ENCODE data around the gene CPED1. TPM values are rescaled to one million over a fixed set of nuclear protein-coding genes. Genes with fewer than 3 reads are reported as not detected.

The CPED1 gene
- total RNA-seq, 1 donor from 2014 or later: 27.3 TPM

- Histone ChIP-seq H3K9me3 (no peaks in the 10 kb centered on the region), H3K36me3 (no peaks in the 10 kb centered on the region), H3K27me3 (no peaks in the 10 kb centered on the region), H3K4me3 (no peak overlapping the region), H3K27ac (no peak overlapping the region), H3K4me1 (no peaks in the 10 kb centered on the region)
- no peak for DNase-seq (ENCODE audit: extremely low spot score in 2 of 2)
- intact Hi-C loops (cut with DNase I): no loop called here
- no peak for TF ChIP-seq POLR2A (IDR thresholded peaks at IDR 0.05)
- TF ChIP-seq POLR2AphosphoS5 (IDR thresholded peaks at IDR 0.05; ENCODE audit: insufficient read depth in 1 of 2, low read depth in 1 of 2): no peak
- TF ChIP-seq, protein P1, sequence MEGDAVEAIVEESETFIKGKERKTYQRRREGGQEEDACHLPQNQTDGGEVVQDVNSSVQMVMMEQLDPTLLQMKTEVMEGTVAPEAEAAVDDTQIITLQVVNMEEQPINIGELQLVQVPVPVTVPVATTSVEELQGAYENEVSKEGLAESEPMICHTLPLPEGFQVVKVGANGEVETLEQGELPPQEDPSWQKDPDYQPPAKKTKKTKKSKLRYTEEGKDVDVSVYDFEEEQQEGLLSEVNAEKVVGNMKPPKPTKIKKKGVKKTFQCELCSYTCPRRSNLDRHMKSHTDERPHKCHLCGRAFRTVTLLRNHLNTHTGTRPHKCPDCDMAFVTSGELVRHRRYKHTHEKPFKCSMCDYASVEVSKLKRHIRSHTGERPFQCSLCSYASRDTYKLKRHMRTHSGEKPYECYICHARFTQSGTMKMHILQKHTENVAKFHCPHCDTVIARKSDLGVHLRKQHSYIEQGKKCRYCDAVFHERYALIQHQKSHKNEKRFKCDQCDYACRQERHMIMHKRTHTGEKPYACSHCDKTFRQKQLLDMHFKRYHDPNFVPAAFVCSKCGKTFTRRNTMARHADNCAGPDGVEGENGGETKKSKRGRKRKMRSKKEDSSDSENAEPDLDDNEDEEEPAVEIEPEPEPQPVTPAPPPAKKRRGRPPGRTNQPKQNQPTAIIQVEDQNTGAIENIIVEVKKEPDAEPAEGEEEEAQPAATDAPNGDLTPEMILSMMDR (IDR thresholded peaks at IDR 0.05): no peak
These were observed 168.8 kb downstream of the CPED1 start for GRCh38 chr7:121157341-121157751.

- TF ChIP-seq POLR2A (IDR thresholded peaks at IDR 0.05): no peak
- TF ChIP-seq POLR2AphosphoS5 (IDR thresholded peaks at IDR 0.05; ENCODE audit: insufficient read depth in 1 of 2, low read depth in 1 of 2): no peak
- TF ChIP-seq, protein P1 (IDR thresholded peaks at IDR 0.05): no peak
- no peak for DNase-seq (ENCODE audit: extremely low spot score in 2 of 2)
These were observed 169.5 kb downstream of the CPED1 start for GRCh38 chr7:121157885-121158590.

GRCh38 chr7:121158665-121159064 lies 170.2 kb downstream of the CPED1 start:
- Histone ChIP-seq H3K4me3 (no peak overlapping the region), H3K4me1 (no peaks in the 10 kb centered on the region), H3K36me3 (no peaks in the 10 kb centered on the region), H3K27me3 (no peaks in the 10 kb centered on the region), H3K27ac (no peak overlapping the region), H3K9me3 (no peaks in the 10 kb centered on the region)
- TF ChIP-seq, protein P1 (IDR thresholded peaks at IDR 0.05): no peak
- TF ChIP-seq POLR2A (IDR thresholded peaks at IDR 0.05): no peak
- TF ChIP-seq POLR2AphosphoS5 (IDR thresholded peaks at IDR 0.05; ENCODE audit: insufficient read depth in 1 of 2, low read depth in 1 of 2): no peak
- intact Hi-C loops (cut with DNase I): no loop called here
- DNase-seq (ENCODE audit: extremely low spot score in 2 of 2): no peak

More at GRCh38 chr7:121157885-121158590, 169.5 kb downstream of the CPED1 start:
- Histone ChIP-seq H3K36me3 (no peaks in the 10 kb centered on the region), H3K27me3 (no peaks in the 10 kb centered on the region), H3K4me3 (no peak overlapping the region), H3K4me1 (no peaks in the 10 kb centered on the region), H3K27ac (no peak overlapping the region), H3K9me3 (no peaks in the 10 kb centered on the region)
- intact Hi-C loops (cut with DNase I): no loop called here

GRCh38 chr7:121159553-121159952 lies 171.0 kb downstream of the CPED1 start:
- DNase-seq (ENCODE audit: extremely low spot score in 2 of 2): no peak
- no peaks in the 10 kb centered on the region for H3K27me3 ChIP-seq
- H3K36me3 ChIP-seq: no peaks in the 10 kb centered on the region
- TF ChIP-seq, protein P1 (IDR thresholded peaks at IDR 0.05): no peak
- no peak for TF ChIP-seq POLR2AphosphoS5 (IDR thresholded peaks at IDR 0.05; ENCODE audit: insufficient read depth in 1 of 2, low read depth in 1 of 2)
- no peak for TF ChIP-seq POLR2A (IDR thresholded peaks at IDR 0.05)
- H3K27ac ChIP-seq: no peak overlapping the region
- H3K9me3 ChIP-seq: no peaks in the 10 kb centered on the region
- intact Hi-C loops (cut with DNase I): no loop called here
- H3K4me1 ChIP-seq: no peaks in the 10 kb centered on the region
- no peak overlapping the region for H3K4me3 ChIP-seq

Data from vagina (tissue), 2 donors.